Measurements from ENCODE around the gene NEUROG1.

The NEUROG1 gene

GRCh38 chr5:135493406-135494180, 42.2 kb downstream of the NEUROG1 start:
- TF ChIP-seq, protein P1, sequence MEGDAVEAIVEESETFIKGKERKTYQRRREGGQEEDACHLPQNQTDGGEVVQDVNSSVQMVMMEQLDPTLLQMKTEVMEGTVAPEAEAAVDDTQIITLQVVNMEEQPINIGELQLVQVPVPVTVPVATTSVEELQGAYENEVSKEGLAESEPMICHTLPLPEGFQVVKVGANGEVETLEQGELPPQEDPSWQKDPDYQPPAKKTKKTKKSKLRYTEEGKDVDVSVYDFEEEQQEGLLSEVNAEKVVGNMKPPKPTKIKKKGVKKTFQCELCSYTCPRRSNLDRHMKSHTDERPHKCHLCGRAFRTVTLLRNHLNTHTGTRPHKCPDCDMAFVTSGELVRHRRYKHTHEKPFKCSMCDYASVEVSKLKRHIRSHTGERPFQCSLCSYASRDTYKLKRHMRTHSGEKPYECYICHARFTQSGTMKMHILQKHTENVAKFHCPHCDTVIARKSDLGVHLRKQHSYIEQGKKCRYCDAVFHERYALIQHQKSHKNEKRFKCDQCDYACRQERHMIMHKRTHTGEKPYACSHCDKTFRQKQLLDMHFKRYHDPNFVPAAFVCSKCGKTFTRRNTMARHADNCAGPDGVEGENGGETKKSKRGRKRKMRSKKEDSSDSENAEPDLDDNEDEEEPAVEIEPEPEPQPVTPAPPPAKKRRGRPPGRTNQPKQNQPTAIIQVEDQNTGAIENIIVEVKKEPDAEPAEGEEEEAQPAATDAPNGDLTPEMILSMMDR (IDR thresholded peaks at IDR 0.05; ENCODE audit: low read depth, low read length), result no peak
- peak; percentile 66 for DNase-seq (ENCODE audit: extremely low read depth, low read depth)

- no peak for DNase-seq (ENCODE audit: extremely low read depth, low read depth)
- TF ChIP-seq, protein P1 (IDR thresholded peaks at IDR 0.05; ENCODE audit: low read depth, low read length), result no peak
These were observed 43.5 kb downstream of the NEUROG1 start for GRCh38 chr5:135492319-135492626.

GRCh38 chr5:135491552-135492318, 44.0 kb downstream of the NEUROG1 start:
- no peak for DNase-seq (ENCODE audit: extremely low read depth, low read depth)
- TF ChIP-seq, protein P1 (IDR thresholded peaks at IDR 0.05; ENCODE audit: low read depth, low read length), result no peak

DNA sequence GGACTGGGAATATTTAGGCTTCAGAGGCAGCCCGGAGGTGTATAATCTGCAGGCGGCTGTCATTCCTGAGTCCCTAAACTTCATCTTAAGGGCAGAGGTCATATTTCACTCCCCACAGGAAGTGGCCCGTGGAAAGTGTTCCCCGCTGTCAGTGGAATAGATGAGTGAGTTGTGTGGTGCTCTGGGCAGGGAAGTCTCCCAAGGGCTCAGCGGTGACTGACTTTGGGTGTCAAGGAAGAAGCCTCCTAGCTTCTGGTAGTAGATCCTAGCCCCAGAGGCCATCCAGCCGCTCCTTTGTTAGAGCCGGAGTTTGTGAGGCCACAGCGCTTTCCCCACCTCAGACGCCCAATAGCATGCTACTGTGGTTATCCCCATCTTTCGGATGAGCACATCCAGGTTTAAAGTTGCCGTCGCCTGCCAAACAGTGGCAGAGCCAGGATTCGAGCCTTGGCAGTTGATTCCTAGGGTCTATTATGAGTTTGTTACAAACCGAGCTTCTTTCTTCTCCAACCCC, 44.7 kb downstream of the NEUROG1 start:
- no peak for DNase-seq (ENCODE audit: extremely low read depth, low read depth)
- TF ChIP-seq, protein P1 (IDR thresholded peaks at IDR 0.05; ENCODE audit: low read depth, low read length), result no peak

GRCh38 chr5:135490245-135491037, 45.3 kb downstream of the NEUROG1 start:
- no peak for DNase-seq (ENCODE audit: extremely low read depth, low read depth)
- TF ChIP-seq, protein P1 (IDR thresholded peaks at IDR 0.05; ENCODE audit: low read depth, low read length), result no peak

GRCh38 chr5:135489466-135490244, 46.1 kb downstream of the NEUROG1 start:
- TF ChIP-seq, protein P1 (IDR thresholded peaks at IDR 0.05; ENCODE audit: low read depth, low read length), result no peak
- no peak for DNase-seq (ENCODE audit: extremely low read depth, low read depth)
